GM12891 (cell line): ENCODE measurements around the gene ABCA12.

Experiments
- PAX5 ChIP-seq: IDR thresholded peaks from 2 replicates; pipeline ENCODE4 v1.6.1; 2011; ENCODE audit warnings: low read length, moderate library complexity, mild to moderate bottlenecking; ENCODE audit not compliant: insufficient read depth, severe bottlenecking
- POLR2A ChIP-seq: IDR thresholded peaks from 2 replicates; pipeline ENCODE4 v1.6.1; 2011; ENCODE audit warnings: low read depth, low read length, control low read depth
- POLR2AphosphoS5 ChIP-seq: IDR thresholded peaks from 2 replicates; pipeline ENCODE4 v1.6.1; 2011; ENCODE audit warnings: low read depth, low read length, control low read depth
- POU2F2 ChIP-seq: IDR thresholded peaks from 2 replicates; pipeline ENCODE4 v1.6.1; 2011; ENCODE audit warnings: low read depth, mild to moderate bottlenecking, control low read depth, low read length, moderate library complexity
- SPI1 ChIP-seq: IDR thresholded peaks from 2 replicates; pipeline ENCODE4 v1.6.1; 2011; ENCODE audit warnings: low read depth, low read length, control low read depth
- TAF1 ChIP-seq: IDR thresholded peaks from 2 replicates; pipeline ENCODE4 v1.6.1; 2011; ENCODE audit warnings: low read depth, low read length, control low read depth

DNA sequence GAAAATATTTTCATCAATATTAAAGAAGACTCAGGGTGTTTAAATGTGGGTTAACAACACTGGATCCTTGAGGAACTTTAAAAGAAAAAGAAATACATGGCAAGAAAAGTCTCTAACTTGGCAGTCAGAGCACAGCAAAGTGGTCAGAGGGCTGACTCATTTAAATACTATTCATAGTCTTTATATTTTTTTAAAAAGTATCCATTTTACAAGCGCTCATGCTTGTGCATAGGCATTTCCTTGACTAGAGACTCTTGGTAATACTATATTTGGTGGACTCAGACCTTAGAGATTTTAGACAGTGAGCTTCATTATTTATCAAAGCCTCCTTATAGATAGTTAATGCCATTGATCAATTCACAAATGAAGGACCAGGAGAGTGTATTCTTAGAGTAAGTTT, 110.2 kb downstream of the ABCA12 start:
- TF ChIP-seq POLR2AphosphoS5 (no peak), POLR2A (no peak), TAF1 (no peak), POU2F2 (no peak), SPI1 (no peak), PAX5 (no peak)
